ENCODE data around the gene CD3E. TPM values are rescaled to one million over a fixed set of nuclear protein-coding genes. Genes with fewer than 3 reads are reported as not detected.

The CD3E gene
- total and polyA plus RNA-seq, 2 of the 8 experiments (the other 6 are each of a cell fraction or from before 2014, with no cell fraction given): not detected

- Histone ChIP-seq H4K5ac (ENCODE audit: insufficient read length, low read depth, low read length) (no peak overlapping the region), H3K27ac (ENCODE audit: low read depth, low read length) (no peak overlapping the region), H3K79me1 (ENCODE audit: low read depth, low read length) (no peaks in the 10 kb centered on the region), H2BK12ac (ENCODE audit: low read depth, low read length) (no peak overlapping the region), H2BK5ac (ENCODE audit: low read depth, low read length) (no peak overlapping the region), H3K4me3 (ENCODE audit: extremely low read depth in 1 of 4, insufficient read depth in 2 of 4, low read depth in 3 of 4, low read length in 4 of 4) (no peak overlapping the region), H3K4me2 (ENCODE audit: insufficient read depth in 1 of 2, low read depth in 2 of 2, low read length in 2 of 2) (no peak overlapping the region), H3K4me1 (replicated peaks in 1 of 4; ENCODE audit: control insufficient read depth in 3 of 4, insufficient read depth in 4 of 4, low read length in 3 of 4) (peaks cover 0 to 2% (median under 1%) of the 10 kb centered on the region in 4 experiments; a peak in 3 of 7 replicates), H2AK5ac (ENCODE audit: low read depth, low read length) (no peak overlapping the region), H3K23me2 (ENCODE audit: low read depth, low read length) (peaks cover under 1% of the 10 kb centered on the region; the same call in 1 of the 2 replicates), H3K23ac (ENCODE audit: insufficient read length) (no peak overlapping the region), H4K8ac (ENCODE audit: extremely low read depth, insufficient read depth, low read length) (no peak overlapping the region), H2BK15ac (ENCODE audit: low read length) (no peak overlapping the region), H3K18ac (ENCODE audit: extremely low read depth, low read length) (no peak overlapping the region), H2AFZ (ENCODE audit: low read length) (no peak overlapping the region), H3K9me3 (ENCODE audit: insufficient read depth in 2 of 2, low read depth in 1 of 2, low read length in 1 of 2) (no peaks in the 10 kb centered on the region), H2BK120ac (replicated peaks; ENCODE audit: low read depth, low read length) (no peak overlapping the region), H3K9ac (replicated peaks in 1 of 4; ENCODE audit: extremely low read depth in 1 of 4, low read depth in 3 of 4, low read length in 3 of 4) (no peak overlapping the region), H3K56ac (replicated peaks; ENCODE audit: insufficient read length, low read depth, low read length) (no peak overlapping the region), H4K20me1 (replicated peaks in 1 of 2; ENCODE audit: control insufficient read depth in 1 of 2, insufficient read depth in 2 of 2, low read length in 2 of 2) (no peaks in the 10 kb centered on the region), H3K14ac (ENCODE audit: insufficient read length) (no peak overlapping the region), H3K4ac (replicated peaks; ENCODE audit: insufficient read length, low read depth, low read length) (no peak overlapping the region), H2BK20ac (ENCODE audit: low read length) (no peak overlapping the region), H3K36me3 (ENCODE audit: control insufficient read depth in 2 of 4, insufficient read depth in 4 of 4, low read length in 3 of 4) (no peaks in the 10 kb centered on the region), H3K27me3 (replicated peaks in 1 of 4; ENCODE audit: control insufficient read depth in 3 of 4, extremely low read depth in 1 of 4, insufficient read depth in 3 of 4, low read length in 3 of 4) (peaks cover 0 to 4% (median 0%) of the 10 kb centered on the region in 4 experiments; a peak in 2 of 7 replicates), H3K79me2 (ENCODE audit: control insufficient read depth in 1 of 2, insufficient read depth in 2 of 2, low read length in 2 of 2) (no peaks in the 10 kb centered on the region), H4K91ac (replicated peaks; ENCODE audit: insufficient read length, low read length) (no peak overlapping the region)
- ChIA-PET CTCF (ENCODE audit: partially characterized antibody) (no interaction called here), POLR2A (ENCODE audit: partially characterized antibody) (no interaction called here)
- WGBS, 2 experiments (ENCODE audit: extremely low coverage in 1 of 2, insufficient coverage in 1 of 2, insufficient read length in 1 of 2, insufficient replicate concordance in 2 of 2, low coverage in 1 of 2, low lambda C conversion rate in 2 of 2, missing lambda C conversion rate in 1 of 2): 83% methylated on average over 5 of the region's 5 CpGs; no CpG with 5 or more reads in 1 of the 2 experiments
- no peak for FAIRE-seq
- DNase-seq (ENCODE audit: low read depth in 1 of 2, low spot score in 2 of 2): no peak
- TF ChIP-seq EGR1 (IDR thresholded peaks at IDR 0.05; ENCODE audit: borderline replicate concordance, low read depth, low read length): no peak
- no peak for TF ChIP-seq SP4 (IDR thresholded peaks at IDR 0.05; ENCODE audit: low read length)
- TF ChIP-seq TAF7 (optimal IDR thresholded peaks at IDR 0.05; ENCODE audit: borderline replicate concordance, low read depth, low read length): no peak
- TF ChIP-seq KDM4A (IDR thresholded peaks at IDR 0.05; ENCODE audit: low read depth, low read length, severe bottlenecking): no peak
- TF ChIP-seq CTBP2 (IDR thresholded peaks at IDR 0.05; ENCODE audit: borderline replicate concordance, insufficient read depth, insufficient read length, low read length): no peak
- TF ChIP-seq CBX5 (IDR thresholded peaks at IDR 0.05; ENCODE audit: low read depth, low read length): no peak
- no peak for TF ChIP-seq SP2 (IDR thresholded peaks at IDR 0.05; ENCODE audit: low read length)
- TF ChIP-seq, protein P1, sequence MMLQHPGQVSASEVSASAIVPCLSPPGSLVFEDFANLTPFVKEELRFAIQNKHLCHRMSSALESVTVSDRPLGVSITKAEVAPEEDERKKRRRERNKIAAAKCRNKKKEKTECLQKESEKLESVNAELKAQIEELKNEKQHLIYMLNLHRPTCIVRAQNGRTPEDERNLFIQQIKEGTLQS (IDR thresholded peaks at IDR 0.05; ENCODE audit: insufficient read depth, low read depth, low read length): no peak
- TF ChIP-seq JUND (IDR thresholded peaks at IDR 0.05; ENCODE audit: low read length): no peak
- TF ChIP-seq SIRT6 (IDR thresholded peaks at IDR 0.05; ENCODE audit: low read length): no peak
- TF ChIP-seq ASH2L (IDR thresholded peaks at IDR 0.05; ENCODE audit: low read length): no peak
- TF ChIP-seq EZH2 (IDR thresholded peaks at IDR 0.05; ENCODE audit: low read depth, low read length, severe bottlenecking): no peak
- no peak for TF ChIP-seq TBP (IDR thresholded peaks at IDR 0.05; ENCODE audit: low read depth, low read length)
- no peak for TF ChIP-seq TAF1 (IDR thresholded peaks at IDR 0.05; ENCODE audit: low read depth, low read length)
Observed at GRCh38 chr11:118321386-118322082, 17.0 kb downstream of the CD3E start.

Data from H1 (cell line).